HG02588 (cell line): ENCODE data around the gene RAB30.
"Not testable (repeated sequence)": the region's sequence is repeated elsewhere in the genome, so short reads cannot be mapped to it uniquely, and the experiment has no call there.

ENCODE experiments used
- ATAC-seq: cut with Tn5 transposase; IDR thresholded peaks from one replicate; pipeline ENCODE4 v1.9.1; 2021; ENCODE audit warnings: mild to moderate bottlenecking, moderate library complexity; ENCODE audit not compliant: unreplicated experiment

Gene RAB30

DNA sequence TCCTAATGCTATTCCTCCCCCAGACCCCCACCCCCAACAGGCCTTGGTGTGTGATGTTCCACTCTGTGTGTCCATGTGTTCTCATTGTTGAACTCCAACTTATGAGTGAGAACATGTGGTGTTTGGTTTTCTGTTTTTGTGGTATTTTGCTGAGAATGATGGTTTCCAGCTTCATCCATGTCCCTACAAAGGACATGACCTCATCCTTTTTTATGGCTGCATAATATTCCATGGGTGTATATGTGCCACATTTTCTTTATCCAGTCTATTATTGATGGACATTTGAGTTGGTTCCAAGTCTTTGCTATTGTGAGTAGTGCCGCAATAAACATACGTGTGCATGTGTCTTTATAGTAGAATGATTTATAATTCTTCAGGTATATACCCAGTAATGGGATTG lies 121.2 kb downstream of the RAB30 start:
- not testable (repeated sequence) for ATAC-seq

DNA sequence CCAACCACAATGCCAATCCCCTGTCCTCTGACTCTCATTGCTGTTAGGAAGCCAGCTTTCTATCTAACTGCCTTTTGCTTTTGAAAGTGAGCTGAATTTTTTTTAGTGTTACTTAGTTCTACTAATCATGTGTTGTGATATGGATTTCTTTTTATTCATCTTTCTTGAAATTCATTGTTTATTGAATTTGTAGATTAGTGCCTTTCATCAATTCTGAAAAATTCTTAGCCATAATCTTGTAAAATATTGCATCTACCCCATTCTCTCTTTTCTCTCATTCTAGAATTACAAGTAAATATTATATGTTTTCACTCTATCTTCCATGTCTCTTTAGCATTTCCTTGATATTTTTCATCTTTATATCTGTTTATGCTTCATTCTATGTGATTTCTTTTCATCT lies 122.3 kb downstream of the RAB30 start:
- no peak for ATAC-seq

DNA sequence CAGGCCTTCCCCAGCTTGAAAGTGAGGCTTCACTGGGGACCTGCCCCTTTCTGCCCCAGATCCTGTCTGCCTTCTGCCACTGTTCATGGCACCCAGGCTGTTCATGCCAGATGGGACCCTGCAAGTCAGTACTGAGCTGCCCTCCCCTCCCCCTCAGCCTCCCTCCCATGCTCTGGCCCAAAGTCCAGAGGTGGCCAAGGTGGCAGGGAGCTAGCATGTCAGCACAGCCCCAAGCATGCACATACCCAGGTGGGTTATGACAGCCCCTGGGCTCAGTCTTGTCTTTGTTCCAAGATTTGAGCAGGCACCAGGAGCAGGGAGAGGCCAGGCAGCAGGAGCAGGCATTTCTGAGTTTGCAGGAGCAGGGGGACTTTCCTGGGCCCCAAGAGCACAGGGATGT lies 126.0 kb downstream of the RAB30 start:
- no peak for ATAC-seq

DNA sequence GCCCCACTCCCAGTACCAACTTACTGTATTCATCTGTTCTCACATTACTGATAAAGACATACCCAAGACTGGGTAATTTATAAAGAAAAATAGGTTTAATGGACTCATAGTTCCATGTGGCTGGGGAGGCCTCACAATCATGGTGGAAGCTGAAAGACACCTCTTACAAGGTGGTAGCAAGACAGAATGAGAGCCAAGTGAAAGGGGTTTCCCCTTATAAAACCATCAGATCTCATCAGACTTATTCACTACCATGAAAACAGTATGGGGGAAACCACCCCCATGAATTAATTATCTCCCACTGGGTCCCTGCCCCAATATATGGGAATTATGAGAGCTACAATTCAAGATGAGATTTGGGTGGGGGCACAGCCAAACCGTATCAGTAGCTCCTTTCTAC lies 126.7 kb downstream of the RAB30 start:
- not testable (repeated sequence) for ATAC-seq

DNA sequence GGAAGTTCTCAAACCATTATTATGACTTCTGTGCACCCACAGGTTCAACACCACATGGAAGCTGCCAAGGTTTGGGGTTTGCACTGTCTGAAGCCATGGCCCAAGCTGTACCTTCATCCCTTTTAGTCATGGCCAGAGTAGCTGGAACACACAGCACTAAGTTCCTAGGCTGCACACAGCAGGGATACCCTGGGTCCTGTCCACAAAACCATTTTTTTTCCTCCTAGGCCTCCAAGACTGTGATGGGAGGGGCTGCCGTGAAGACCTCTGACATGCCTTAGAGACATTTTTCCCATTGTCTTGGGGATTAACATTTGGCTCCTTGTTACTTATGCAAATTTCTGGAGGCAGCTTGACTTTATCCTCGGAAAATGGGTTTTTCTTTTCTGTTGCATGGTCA lies 127.5 kb downstream of the RAB30 start:
- ATAC-seq, result no peak

DNA sequence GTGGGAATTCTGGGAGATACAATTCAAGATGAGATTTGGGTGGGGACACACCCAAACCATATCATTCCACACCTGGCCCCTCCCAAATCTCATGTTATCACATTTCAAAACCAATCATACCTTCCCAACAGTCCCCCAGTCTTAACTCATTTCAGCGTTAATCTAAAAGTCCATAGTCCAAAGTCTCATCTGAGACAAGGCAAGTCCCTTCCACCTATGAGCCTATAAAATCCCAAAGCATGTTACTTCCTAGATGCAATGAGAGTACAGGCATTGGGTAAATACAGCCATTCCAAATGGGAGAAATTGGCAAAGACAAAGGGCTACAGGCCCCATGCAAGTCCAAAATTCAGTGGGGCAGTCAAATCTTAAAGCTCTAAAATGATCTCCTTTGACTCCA lies 128.3 kb downstream of the RAB30 start:
- not testable (repeated sequence) for ATAC-seq

DNA sequence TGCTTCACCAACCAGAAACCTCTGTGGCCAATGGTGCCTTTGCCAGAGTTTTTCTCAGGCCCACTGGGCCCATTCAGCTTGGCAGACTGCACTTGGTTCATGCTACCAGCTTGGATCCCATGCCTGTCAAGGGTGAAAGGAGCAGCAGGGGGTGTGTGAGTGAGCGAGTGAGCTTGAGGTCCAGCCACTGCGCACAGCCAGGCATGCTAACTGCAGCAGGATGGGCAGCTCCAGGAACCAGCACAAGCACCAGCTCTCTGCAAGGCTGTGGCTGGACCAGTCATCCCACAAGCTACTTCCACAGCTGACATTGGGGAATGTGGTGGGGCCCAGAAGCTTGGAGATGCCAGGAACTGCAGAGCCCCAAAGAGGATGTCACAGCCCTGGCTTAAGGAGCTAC lies 129.3 kb downstream of the RAB30 start:
- ATAC-seq, result no peak

DNA sequence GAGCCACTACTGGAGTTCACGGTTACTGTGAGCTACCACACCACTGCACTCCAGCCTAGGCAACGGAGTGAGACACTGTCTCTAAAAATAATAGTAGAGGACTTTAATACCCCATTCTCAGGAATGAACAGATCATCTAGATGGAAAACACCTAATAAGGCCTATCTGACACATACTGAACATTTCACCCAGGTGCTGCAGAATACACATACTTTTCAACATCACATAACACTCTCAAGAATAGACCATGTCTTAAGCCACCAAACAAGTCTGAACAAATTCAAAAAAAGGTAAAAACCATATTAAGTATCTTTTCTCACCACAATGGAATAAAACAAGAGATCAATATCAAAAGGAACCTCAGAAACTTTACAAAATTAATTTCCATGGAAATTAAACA lies 132.2 kb downstream of the RAB30 start:
- no peak for ATAC-seq

DNA sequence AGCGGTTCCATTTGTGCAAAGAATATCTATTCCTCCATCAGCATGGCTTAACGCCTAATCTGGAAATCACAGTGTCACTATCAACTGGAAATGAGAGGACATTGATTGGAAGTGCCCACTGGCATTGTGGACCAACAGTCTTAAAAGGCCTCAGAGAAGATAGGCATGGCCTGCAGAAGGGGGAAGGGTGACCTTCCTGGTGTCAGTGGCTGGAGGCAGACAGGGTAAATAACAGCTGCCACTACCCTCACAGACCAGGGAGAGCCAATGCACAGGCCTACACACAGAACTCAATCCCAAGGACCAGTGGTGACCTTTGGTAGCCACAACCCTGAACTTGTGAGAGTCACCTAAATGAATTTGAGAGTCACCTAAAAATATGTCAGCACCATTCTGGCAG lies 134.1 kb downstream of the RAB30 start:
- no peak for ATAC-seq

DNA sequence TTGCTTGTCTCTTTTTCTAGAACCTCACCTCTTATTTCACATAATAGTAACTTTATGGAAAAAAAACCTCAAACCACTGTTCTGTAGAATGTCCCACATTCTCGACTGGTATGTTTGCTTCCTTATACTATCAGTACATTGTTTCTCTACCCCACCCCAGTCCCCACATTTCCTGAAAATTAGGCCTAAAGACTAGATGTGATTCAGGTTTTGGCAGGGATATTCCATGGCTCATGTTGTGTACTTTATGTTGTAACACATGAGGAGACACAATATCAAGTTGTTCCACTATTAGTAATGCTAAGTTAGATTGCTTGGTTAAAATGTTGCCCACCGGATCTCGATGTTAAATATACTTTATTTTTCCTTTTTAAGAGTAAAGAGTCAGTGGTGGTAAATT lies 135.4 kb downstream of the RAB30 start:
- ATAC-seq, result no peak

DNA sequence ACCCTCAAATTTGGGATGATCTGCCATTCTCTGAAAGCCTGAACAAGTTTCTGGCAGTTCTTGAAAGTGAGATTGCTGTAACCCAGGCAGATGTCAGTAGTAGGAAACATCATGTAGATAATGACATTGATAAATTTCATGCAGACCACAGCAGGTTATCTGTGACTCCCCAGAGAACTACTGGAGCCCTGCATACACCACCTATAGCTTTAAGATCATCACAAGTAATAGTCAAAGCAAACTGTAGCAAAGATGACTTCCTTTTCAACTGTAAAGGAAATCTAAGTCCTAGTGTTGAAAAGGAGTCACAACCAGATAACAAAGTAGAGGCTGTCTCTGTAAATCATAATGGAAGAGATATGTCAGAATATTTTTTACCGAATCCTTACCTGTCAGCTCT lies 139.1 kb downstream of the RAB30 start:
- ATAC-seq, result no peak

DNA sequence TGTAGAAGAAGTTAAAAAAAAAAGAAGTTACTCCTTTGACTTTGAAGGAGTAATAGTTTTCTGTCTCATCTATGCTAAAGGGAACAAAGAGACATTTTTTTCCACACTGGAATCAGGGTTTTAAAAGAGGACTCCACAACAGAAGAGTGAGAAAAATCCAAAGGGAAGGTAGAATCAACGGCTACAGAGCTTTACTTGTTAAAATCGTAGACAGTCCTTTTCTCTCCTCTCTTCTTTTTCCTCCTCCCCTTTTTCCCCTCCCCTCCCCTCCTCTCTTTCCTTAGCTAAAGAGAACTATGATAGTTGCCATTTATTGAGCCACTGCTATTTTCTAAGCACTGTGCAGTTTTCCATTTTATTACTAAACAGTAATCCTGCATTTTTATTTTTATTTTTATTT lies 141.0 kb downstream of the RAB30 start:
- no peak for ATAC-seq

DNA sequence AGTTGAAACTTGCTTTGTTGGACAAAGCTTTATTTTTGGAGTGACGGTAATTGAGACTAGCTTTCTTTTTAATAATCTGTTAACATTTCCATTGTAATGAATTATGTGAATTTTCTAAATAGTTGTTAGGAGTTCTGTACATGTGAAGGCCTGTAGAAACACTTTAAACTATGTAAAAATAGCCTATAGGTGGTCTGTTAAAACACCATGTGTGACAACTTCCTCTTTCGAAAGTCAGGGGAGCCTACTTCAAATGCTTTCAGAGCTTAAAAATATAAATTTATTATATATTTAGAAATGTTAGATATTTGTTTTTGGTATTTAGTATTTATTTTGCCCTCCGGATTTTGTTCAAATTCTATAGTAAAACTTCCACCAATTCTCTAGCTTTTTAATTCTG lies 141.5 kb downstream of the RAB30 start:
- ATAC-seq, result no peak

DNA sequence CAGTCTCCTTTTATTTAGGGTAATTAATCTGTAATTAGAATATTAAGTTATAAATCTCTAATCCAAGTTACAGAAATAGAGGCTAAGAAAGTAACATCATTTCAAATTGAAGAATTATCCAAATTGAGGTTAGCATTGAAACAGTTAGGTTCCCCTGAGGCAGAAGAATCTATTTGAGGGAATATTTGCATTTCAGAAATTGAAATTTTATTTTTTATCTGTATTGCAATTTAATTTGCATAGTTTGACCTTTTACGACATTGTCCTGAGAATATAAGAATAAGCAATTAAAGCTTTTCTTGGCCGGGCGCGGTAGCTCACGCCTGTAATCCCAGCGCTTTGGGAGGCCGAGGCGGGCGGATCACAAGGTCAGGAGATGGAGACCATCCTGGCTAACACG lies 142.6 kb downstream of the RAB30 start:
- no peak for ATAC-seq

DNA sequence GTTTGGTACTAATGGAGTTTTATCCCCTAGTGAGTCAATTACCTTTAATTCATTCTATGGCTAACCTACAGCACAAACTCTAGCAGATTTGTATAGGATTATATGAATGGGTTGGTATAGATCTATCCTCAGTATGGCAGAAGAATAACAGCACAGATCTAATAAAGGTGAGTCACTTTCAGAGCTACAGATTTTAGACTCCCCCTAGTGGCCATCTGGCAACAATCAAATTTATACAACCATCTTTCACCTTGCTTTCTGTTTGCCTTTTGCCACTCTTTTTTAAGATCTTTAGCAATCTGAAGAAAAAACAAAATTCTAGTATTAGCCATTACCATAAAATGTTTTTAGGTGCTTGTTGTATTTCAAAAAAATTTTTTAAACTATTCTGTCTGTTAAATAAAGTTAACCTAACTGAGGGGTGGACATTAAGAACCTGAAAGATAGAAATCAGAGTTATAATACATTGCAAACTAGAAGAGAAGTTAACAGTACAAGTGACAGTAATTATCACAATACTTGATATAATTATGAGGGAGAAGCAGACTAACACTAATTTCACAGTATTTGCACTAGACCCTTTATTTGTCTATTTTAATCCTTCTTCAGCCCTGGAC lies 144.3 kb downstream of the RAB30 start:
- peak; percentile 80 for ATAC-seq

DNA sequence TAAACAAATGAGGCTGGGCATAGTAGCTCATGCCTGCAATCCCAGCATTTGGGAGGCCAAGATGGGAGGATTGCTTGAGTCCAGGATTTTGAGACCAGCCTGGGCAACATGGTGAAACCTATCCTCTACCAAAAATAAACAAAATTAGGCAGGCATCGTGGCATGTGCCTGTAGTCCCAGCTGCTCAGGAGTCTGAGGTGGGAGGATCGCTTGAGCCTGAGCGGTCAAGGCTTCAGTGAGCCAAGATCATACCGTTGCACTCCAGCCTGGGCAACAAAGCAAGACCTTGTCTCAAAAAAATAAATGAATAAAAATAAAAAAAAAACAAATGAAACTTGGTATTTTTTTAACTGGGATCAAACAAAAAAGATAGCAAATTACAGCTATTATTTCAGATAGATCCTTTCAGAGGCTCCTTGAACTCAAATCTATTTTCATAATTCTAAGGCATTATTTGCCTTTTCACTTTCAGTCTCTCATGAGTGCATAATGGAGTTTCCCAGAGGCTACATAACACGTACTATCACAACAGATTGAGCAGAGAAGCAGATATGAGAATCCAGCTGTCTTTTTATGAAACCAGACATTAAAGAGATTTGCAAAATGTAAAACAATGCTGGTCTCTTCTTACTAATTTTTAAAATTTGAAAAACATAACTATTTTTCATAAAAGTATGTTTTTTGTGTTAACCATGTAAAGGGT lies 147.0 kb downstream of the RAB30 start:
- ATAC-seq, result no peak
